Suprapubic skin (tissue), 3 donors: ENCODE measurements around the gene EFCAB12.

Source experiments
- CTCF ChIP-seq, 2 donors: fragments of 200-600 bp in 1 of 2; fragments of 450-650 bp in 1 of 2; sonication (generic) in 1 of 2; IDR thresholded peaks; one replicate each; pipeline ENCODE4 v1.5.1; 2016 to 2019; ENCODE audit warnings: antibody characterized with exemption in 2 of 2, mild to moderate bottlenecking in 1 of 2, moderate library complexity in 1 of 2
- POLR2A ChIP-seq, 2 donors: fragments of 450-650 bp; IDR thresholded peaks; one replicate each; pipeline ENCODE4 v1.6.1; 2017; ENCODE audit warnings: antibody characterized with exemption in 2 of 2, mild to moderate bottlenecking in 2 of 2, moderate library complexity in 2 of 2

GRCh38 chr3:129410971-129411370 is 17.5 kb downstream of the EFCAB12 start:
- TF ChIP-seq CTCF (IDR thresholded peaks at IDR 0.05) (no peak), POLR2A (IDR thresholded peaks at IDR 0.05) (no peak)
